Esophagus squamous epithelium (tissue), 5 donors: ENCODE results near the gene MBD6. TPM values are rescaled to one million over a fixed set of nuclear protein-coding genes. Genes with fewer than 3 reads are reported as not detected.
"Not testable (repeated sequence)": the region's sequence is repeated elsewhere in the genome, so short reads cannot be mapped to it uniquely, and the experiment has no call there.

Source experiments
- DNase-seq: peaks from one replicate; lab custom pipeline; 2025; lab: John Stamatoyannopoulos, UW
- H3K27ac ChIP-seq, 4 donors: fragments of 200-600 bp; sonication (generic); one replicate each; pipeline ENCODE4 v1.5.1; 2016 to 2019; ENCODE audit warnings: mild to moderate bottlenecking in 1 of 4
- H3K27me3 ChIP-seq, 4 donors: fragments of 200-600 bp; sonication (generic); 1 replicate in 3 of 4; 2 replicates in 1 of 4; pipeline versions ENCODE4 v1.5.1 to v1.6.0; 2017 to 2021; ENCODE audit warnings: antibody characterized with exemption in 1 of 4
- H3K36me3 ChIP-seq, 3 donors: fragments of 200-600 bp; sonication (generic); one replicate each; pipeline ENCODE4 v1.5.1; 2016 to 2019
- H3K4me1 ChIP-seq, 3 donors: fragments of 200-600 bp; sonication (generic); one replicate each; pipeline ENCODE4 v1.5.1; 2017 to 2019
- H3K4me3 ChIP-seq, 4 donors: fragments of 200-600 bp; sonication (generic); 1 replicate in 3 of 4; 2 replicates in 1 of 4; pipeline ENCODE4 v1.5.1; 2016 to 2019; ENCODE audit warnings: mild to moderate bottlenecking in 2 of 4, moderate library complexity in 1 of 4
- H3K9me3 ChIP-seq, 3 donors: fragments of 200-600 bp; sonication (generic); one replicate each; pipeline ENCODE4 v1.5.1; 2016 to 2019
- CTCF ChIP-seq, 6 experiments: fragments of 450-650 bp in 4 of 6; fragments of 200-600 bp in 2 of 6; sonication (generic) in 2 of 6; IDR thresholded peaks; one replicate each; pipeline ENCODE4 v1.5.1; 2016 to 2019; ENCODE audit warnings: antibody characterized with exemption in 6 of 6, mild to moderate bottlenecking in 4 of 6, moderate library complexity in 4 of 6
- POLR2A ChIP-seq, 4 donors: fragments of 450-650 bp; IDR thresholded peaks; one replicate each; pipeline ENCODE4 v1.6.1; 2017; ENCODE audit warnings: antibody characterized with exemption in 4 of 4, mild to moderate bottlenecking in 4 of 4, moderate library complexity in 3 of 4
- WGBS, 2 donors: methylation state at CpG; one replicate each; pipeline ENCODE4 v1.1.5; 2018; 5-methylcytosine and 5-hydroxymethylcytosine counted together
- intact Hi-C: fragments of 100-400 bp; cut with DNase I; formaldehyde crosslinking; loops from one replicate; pipeline ENCODE4 v1.15.0; 2022
- total RNA-seq, 4 donors: library from RNA; depleted of rRNA; stranded (reverse); fragments of >200 nt; gene quantifications; one replicate each; pipeline ENCODE4 v1.1.0, GENCODE V29; 2016
- donor health status: DM: yes; HTN: yes; CAD: no.

The MBD6 gene
- total RNA-seq, 4 donors from 2014 or later = 13.8 to 33.2 (median 17.6) TPM

- DNase-seq = no peak
Observed at GRCh38 chr12:57554897-57555296, 32.3 kb downstream of the MBD6 start.

DNA sequence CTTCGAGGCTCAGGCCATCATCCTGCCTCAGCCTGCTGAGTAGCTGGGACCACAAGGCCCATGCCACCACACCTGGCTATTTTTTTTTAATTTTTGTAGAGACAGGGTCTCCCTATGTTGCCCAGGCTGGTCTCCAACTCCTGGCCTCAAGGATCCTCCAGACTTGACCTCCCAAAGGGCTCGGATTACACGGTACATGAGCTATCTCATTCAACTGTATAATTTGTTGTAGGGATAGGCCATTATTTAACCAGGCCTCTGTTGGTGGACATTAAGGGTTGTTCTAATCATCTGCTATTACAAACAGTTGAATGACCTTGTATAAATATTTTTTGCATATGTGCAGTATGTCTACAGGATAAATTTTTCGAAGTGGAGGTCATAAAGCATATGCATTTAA lies 36.2 kb downstream of the MBD6 start:
- intact Hi-C loops = no loop called here
- DNase-seq = no peak
- WGBS, 2 donors = 75 to 83% methylated on average over 4 of the region's 4 CpGs
- no peaks in the 10 kb centered on the region for H3K36me3 ChIP-seq
- H3K27ac ChIP-seq = no peak overlapping the region
- H3K27me3 ChIP-seq = no peaks in the 10 kb centered on the region
- H3K9me3 ChIP-seq = no peaks in the 10 kb centered on the region
- no peak overlapping the region for H3K4me3 ChIP-seq
- no peak for TF ChIP-seq POLR2A (IDR thresholded peaks at IDR 0.05)
- TF ChIP-seq CTCF (IDR thresholded peaks at IDR 0.05) = no peak
- no peaks in the 10 kb centered on the region for H3K4me1 ChIP-seq

More at GRCh38 chr12:57554897-57555296, 32.3 kb downstream of the MBD6 start:
- H3K9me3 ChIP-seq = no peaks in the 10 kb centered on the region
- TF ChIP-seq CTCF (IDR thresholded peaks at IDR 0.05) (no peak), POLR2A (IDR thresholded peaks at IDR 0.05) (no peak)
- whole genome bisulfite sequencing, 2 donors = 100% methylated on average over 1 of the region's 1 CpG; no CpG with 5 or more reads in 1 of the 2 donors
- no peak overlapping the region for H3K27ac ChIP-seq
- H3K27me3 ChIP-seq = peaks cover 0 to 20% (median 0%) of the 10 kb centered on the region in 4 donors
- intact Hi-C loops = no loop called here
- no peaks in the 10 kb centered on the region for H3K36me3 ChIP-seq
- peaks cover 3 to 6% (median 5%) of the 10 kb centered on the region in 3 donors for H3K4me1 ChIP-seq
- H3K4me3 ChIP-seq = no peak overlapping the region

- DNase-seq = no peak
- 85 to 89% methylated on average over 2 of the region's 2 CpGs for WGBS, 2 donors
Observed at GRCh38 chr12:57560516-57560915, 37.9 kb downstream of the MBD6 start.

DNA sequence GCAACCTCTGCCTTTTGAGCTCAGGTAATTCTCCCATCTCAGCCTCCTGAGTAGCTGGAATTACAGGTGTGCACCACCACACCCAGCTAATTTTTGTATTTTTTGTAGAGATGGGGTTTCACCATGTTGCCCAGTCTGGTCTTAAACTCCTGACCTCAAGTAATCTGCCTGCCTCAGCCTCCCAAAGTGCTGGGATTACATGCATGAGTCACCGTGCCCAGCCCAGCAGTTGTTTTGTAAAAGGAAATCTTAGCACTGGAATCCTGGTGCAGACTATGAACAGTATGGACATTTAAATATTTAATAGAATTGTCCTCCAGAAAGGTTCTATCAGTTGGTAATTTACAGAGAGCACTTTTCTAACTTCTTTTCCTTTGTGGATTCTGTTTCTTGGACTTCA lies 38.5 kb downstream of the MBD6 start:
- DNase-seq, intact Hi-C loops, H3K27me3 ChIP-seq, H3K9me3 ChIP-seq, H3K4me3 ChIP-seq, H3K27ac ChIP-seq, H3K4me1 ChIP-seq, H3K36me3 ChIP-seq: not testable (repeated sequence)
- 47 to 50% methylated on average over 1 of the region's 1 CpG for WGBS, 2 donors

More at GRCh38 chr12:57560516-57560915, 37.9 kb downstream of the MBD6 start:
- Histone ChIP-seq H3K27me3 (no peaks in the 10 kb centered on the region), H3K4me3 (no peak overlapping the region), H3K27ac (no peak overlapping the region), H3K9me3 (no peaks in the 10 kb centered on the region), H3K36me3 (no peaks in the 10 kb centered on the region), H3K4me1 (no peaks in the 10 kb centered on the region)
- intact Hi-C loops = no loop called here
- TF ChIP-seq POLR2A (IDR thresholded peaks at IDR 0.05) (no peak), CTCF (IDR thresholded peaks at IDR 0.05) (no peak)

DNA sequence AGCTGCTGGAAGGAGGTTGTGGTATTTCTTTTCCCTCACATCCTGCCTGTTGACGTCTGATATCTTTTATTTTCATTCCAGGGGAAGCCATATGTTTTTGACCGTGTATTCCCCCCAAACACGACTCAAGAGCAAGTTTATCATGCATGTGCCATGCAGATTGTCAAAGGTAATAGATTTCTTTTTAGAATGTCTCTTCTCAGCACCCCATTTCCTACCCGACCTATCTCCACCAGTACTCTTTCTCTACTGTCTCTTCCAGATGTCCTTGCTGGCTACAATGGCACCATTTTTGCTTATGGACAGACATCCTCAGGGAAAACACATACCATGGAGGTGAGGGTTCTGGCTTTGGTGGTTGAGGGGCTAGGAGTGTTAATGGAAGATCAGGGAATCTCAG lies 40.7 kb downstream of the MBD6 start:
- intact Hi-C loops = no loop called here
- no peak overlapping the region for H3K27ac ChIP-seq
- no peak for DNase-seq

More for the DNA sequence above, 40.7 kb downstream of the MBD6 start:
- 59 to 73% methylated on average over 4 of the region's 4 CpGs for WGBS, 2 donors
- H3K9me3 ChIP-seq = no peaks in the 10 kb centered on the region
- H3K4me1 ChIP-seq = no peaks in the 10 kb centered on the region
- H3K4me3 ChIP-seq = no peak overlapping the region
- TF ChIP-seq CTCF (IDR thresholded peaks at IDR 0.05) (no peak), POLR2A (IDR thresholded peaks at IDR 0.05) (no peak)
- peaks cover 0 to under 1% (median 0%) of the 10 kb centered on the region in 4 donors for H3K27me3 ChIP-seq
- H3K36me3 ChIP-seq = no peaks in the 10 kb centered on the region
